Esophagus muscularis mucosa (tissue), 4 donors: ENCODE data around the gene TMEM260. TPM values are rescaled to one million over a fixed set of nuclear protein-coding genes. Genes with fewer than 3 reads are reported as not detected.

Experiments used
- DNase-seq: peaks from one replicate; pipeline ENCODE4 v3.0.0-alpha.2; 2017; ENCODE audit errors: extremely low spot score
- H3K27ac ChIP-seq, 4 donors: fragments of 200-600 bp; sonication (generic); replicated peaks in 1 of 4; 1 replicate in 3 of 4; 2 replicates in 1 of 4; pipeline ENCODE4 v1.5.1; 2016 to 2019; ENCODE audit warnings: mild to moderate bottlenecking in 1 of 4
- H3K27me3 ChIP-seq, 4 donors: fragments of 200-600 bp; sonication (generic); one replicate each; pipeline versions ENCODE4 v1.5.1 to v1.6.0; 2016 to 2019
- H3K36me3 ChIP-seq, 4 donors: fragments of 200-600 bp; sonication (generic); one replicate each; pipeline ENCODE4 v1.5.1; 2016 to 2019
- H3K4me1 ChIP-seq, 4 donors: fragments of 200-600 bp; sonication (generic); one replicate each; pipeline ENCODE4 v1.5.1; 2016 to 2019
- H3K4me3 ChIP-seq, 4 donors: fragments of 200-600 bp; sonication (generic); 1 replicate in 2 of 4; 2 replicates in 2 of 4; pipeline ENCODE4 v1.5.1; 2016 to 2019; ENCODE audit warnings: mild to moderate bottlenecking in 4 of 4, moderate library complexity in 1 of 4
- H3K9me3 ChIP-seq, 4 donors: fragments of 200-600 bp; sonication (generic); 1 replicate in 3 of 4; 2 replicates in 1 of 4; pipeline ENCODE4 v1.5.1; 2016 to 2019
- EP300 ChIP-seq: sonication (generic); formaldehyde crosslinking; IDR thresholded peaks from one replicate; pipeline ENCODE4 v1.6.1; 2017; ENCODE audit warnings: antibody characterized with exemption
- POLR2A ChIP-seq: fragments of 450-650 bp; IDR thresholded peaks from one replicate; pipeline ENCODE4 v1.6.1; 2017; ENCODE audit warnings: antibody characterized with exemption, moderate library complexity, mild to moderate bottlenecking, low read depth
- POLR2AphosphoS5 ChIP-seq, 2 donors: sonication (generic); formaldehyde crosslinking; IDR thresholded peaks; one replicate each; pipeline ENCODE4 v1.6.1; 2017; ENCODE audit warnings: antibody characterized with exemption in 2 of 2
- WGBS: methylation state at CpG from one replicate; pipeline ENCODE4 v1.1.5; 2018; 5-methylcytosine and 5-hydroxymethylcytosine counted together
- intact Hi-C: fragments of 100-400 bp; cut with DNase I; formaldehyde crosslinking; loops from one replicate; pipeline ENCODE4 v1.15.1; 2023
- total RNA-seq, 4 donors: library from RNA; depleted of rRNA; stranded (reverse); fragments of >200 nt; gene quantifications; one replicate each; pipeline versions ENCODE4 v1.1.0 to v1.2.1, GENCODE V29; 2016
- TF ChIP-seq, protein P1 (sequence below), 3 experiments: fragments of 200-600 bp in 2 of 3; fragments of 450-650 bp in 1 of 3; sonication (generic) in 2 of 3; IDR thresholded peaks; one replicate each; pipeline ENCODE4 v1.5.1; 2017 to 2019; ENCODE audit warnings: antibody characterized with exemption in 3 of 3, mild to moderate bottlenecking in 2 of 3, moderate library complexity in 1 of 3

The TMEM260 gene
- total RNA-seq, 4 donors from 2014 or later: 5.8 to 15.5 (median 11.7) TPM

DNA sequence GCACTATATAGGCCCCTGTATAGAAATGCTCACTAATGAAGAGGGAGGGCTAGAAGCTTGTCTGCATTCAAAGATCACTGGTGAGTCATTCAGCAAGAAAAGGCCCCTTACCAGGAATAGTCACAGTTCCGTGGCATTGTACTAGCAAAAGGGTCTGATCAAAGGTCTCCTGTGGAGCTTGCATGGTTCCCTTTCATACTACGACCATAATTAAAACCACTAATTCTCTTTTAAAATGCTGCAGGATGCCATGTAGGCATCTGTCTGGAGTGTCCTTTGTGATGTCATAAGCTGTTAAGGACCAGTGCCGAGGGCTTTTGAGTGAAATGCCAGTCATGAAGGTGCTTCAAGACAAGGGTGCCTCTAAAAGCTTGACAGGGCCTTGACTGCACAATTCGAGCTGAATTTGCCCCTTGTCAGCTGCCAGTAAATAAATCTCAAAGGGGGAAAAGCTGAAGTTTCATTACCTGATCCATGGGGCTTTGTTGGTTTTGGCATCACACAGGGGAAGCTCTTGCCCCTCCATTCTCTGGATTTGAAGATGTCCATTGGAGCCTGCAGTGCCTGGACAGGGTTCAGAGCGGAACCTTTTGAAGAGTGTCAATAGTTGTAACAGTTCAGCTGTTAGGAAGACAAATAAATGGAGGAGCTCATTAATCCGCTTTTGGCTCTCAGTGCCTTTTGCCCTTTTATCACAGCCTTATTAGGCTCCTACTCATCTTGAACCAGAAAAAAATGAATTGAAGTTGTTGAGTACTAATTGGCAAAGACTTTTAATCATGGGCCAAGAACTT is 69.1 kb downstream of the TMEM260 start:
- intact Hi-C loops: no loop called here
- 78% methylated on average over 6 of the region's 6 CpGs for WGBS

DNA sequence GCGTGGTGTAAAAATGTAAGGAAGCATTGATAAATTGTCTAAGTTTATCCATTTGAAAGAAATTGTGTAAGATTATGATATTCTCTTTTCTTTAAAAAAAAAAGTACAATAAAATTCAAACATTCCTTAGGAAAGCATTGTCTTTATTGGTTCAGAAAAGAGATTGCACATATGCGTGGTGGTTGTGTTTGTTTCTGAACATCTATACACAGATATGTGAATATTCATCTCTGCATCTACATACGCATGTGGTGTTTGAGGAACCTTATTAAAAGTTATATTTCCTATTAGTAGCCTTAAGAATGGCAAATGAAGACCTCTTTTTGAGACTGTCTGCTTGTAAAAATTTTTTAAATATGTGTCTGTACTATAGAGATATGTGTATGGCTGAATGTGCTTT is 69.8 kb downstream of the TMEM260 start:
- no peaks in the 10 kb centered on the region for H3K9me3 ChIP-seq
- H3K27me3 ChIP-seq: no peaks in the 10 kb centered on the region
- no peak overlapping the region for H3K4me3 ChIP-seq
- DNase-seq: no peak
- WGBS: 96% methylated on average over 3 of the region's 3 CpGs
- intact Hi-C loops: no loop called here
- peaks cover 3 to 15% (median 8%) of the 10 kb centered on the region in 4 donors for H3K36me3 ChIP-seq
- H3K4me1 ChIP-seq: no peaks in the 10 kb centered on the region
- H3K27ac ChIP-seq: no peak overlapping the region
- no peak for TF ChIP-seq POLR2A
- no peak for TF ChIP-seq POLR2AphosphoS5 (IDR thresholded peaks at IDR 0.05)
- TF ChIP-seq, protein P1, sequence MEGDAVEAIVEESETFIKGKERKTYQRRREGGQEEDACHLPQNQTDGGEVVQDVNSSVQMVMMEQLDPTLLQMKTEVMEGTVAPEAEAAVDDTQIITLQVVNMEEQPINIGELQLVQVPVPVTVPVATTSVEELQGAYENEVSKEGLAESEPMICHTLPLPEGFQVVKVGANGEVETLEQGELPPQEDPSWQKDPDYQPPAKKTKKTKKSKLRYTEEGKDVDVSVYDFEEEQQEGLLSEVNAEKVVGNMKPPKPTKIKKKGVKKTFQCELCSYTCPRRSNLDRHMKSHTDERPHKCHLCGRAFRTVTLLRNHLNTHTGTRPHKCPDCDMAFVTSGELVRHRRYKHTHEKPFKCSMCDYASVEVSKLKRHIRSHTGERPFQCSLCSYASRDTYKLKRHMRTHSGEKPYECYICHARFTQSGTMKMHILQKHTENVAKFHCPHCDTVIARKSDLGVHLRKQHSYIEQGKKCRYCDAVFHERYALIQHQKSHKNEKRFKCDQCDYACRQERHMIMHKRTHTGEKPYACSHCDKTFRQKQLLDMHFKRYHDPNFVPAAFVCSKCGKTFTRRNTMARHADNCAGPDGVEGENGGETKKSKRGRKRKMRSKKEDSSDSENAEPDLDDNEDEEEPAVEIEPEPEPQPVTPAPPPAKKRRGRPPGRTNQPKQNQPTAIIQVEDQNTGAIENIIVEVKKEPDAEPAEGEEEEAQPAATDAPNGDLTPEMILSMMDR (IDR thresholded peaks at IDR 0.05): no peak
- TF ChIP-seq EP300: no peak

More for the DNA sequence above, 69.1 kb downstream of the TMEM260 start:
- Histone ChIP-seq H3K27ac (no peak overlapping the region), H3K36me3 (peaks cover 3 to 15% (median 8%) of the 10 kb centered on the region in 4 donors), H3K4me3 (no peak overlapping the region), H3K27me3 (no peaks in the 10 kb centered on the region), H3K4me1 (no peaks in the 10 kb centered on the region), H3K9me3 (no peaks in the 10 kb centered on the region)
- no peak for DNase-seq
- TF ChIP-seq POLR2A (no peak), EP300 (no peak), POLR2AphosphoS5 (IDR thresholded peaks at IDR 0.05) (no peak)
- TF ChIP-seq, protein P1 (IDR thresholded peaks at IDR 0.05): no peak

DNA sequence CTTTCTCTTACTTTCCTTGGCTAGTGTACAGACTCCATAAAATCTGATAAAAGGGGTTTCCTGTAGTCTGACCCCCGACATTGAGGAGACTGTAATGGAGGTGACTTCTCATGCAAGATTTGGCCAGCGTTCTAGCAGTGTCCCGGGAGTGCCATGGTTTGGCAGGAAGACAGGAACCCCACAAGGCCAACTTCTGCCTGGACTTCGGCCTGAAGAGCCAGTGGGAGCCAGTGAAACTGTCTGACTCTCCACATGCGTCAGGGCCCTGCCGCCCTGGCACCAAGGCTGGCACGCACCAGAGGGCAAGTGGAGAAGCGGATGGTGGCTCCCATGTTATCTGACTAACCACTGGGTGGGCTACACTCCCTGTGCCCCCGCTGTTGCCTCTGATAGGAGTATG is 70.5 kb downstream of the TMEM260 start:
- no peak for DNase-seq
- 88% methylated on average over 9 of the region's 9 CpGs for WGBS
- H3K27me3 ChIP-seq: no peaks in the 10 kb centered on the region
- H3K4me3 ChIP-seq: no peak overlapping the region
- H3K4me1 ChIP-seq: no peaks in the 10 kb centered on the region
- peaks cover 3 to 15% (median 8%) of the 10 kb centered on the region in 4 donors for H3K36me3 ChIP-seq
- H3K9me3 ChIP-seq: no peaks in the 10 kb centered on the region
- intact Hi-C loops: no loop called here
- no peak overlapping the region for H3K27ac ChIP-seq
- TF ChIP-seq POLR2A: no peak
- TF ChIP-seq, protein P1 (IDR thresholded peaks at IDR 0.05): no peak
- TF ChIP-seq EP300: no peak
- TF ChIP-seq POLR2AphosphoS5 (IDR thresholded peaks at IDR 0.05): no peak

DNA sequence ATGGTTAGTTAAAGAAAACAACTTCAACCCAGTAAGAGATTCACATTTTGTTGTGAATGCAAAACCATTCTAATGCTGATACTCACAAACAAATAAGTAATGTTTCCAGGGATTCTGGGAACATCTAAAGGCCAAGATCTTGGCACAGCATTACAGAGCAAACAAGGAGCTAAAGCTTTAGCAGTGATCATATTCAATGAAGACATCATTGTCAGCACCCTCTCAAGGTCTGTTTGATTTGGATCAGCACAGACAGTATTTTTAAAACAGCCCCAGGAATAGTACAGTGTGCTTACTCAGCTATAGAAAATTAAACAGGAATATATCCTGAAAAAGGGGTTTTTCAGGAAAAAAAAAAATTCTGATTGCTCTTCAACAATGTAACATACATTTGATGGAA is 71.4 kb downstream of the TMEM260 start:
- Histone ChIP-seq H3K4me3 (no peak overlapping the region), H3K27ac (no peak overlapping the region), H3K27me3 (no peaks in the 10 kb centered on the region), H3K4me1 (no peaks in the 10 kb centered on the region), H3K9me3 (no peaks in the 10 kb centered on the region), H3K36me3 (peaks cover 3 to 15% (median 8%) of the 10 kb centered on the region in 4 donors)
- DNase-seq: no peak
- intact Hi-C loops: no loop called here
- no peak for TF ChIP-seq POLR2AphosphoS5 (IDR thresholded peaks at IDR 0.05)
- no peak for TF ChIP-seq POLR2A
- no peak for TF ChIP-seq EP300
- TF ChIP-seq, protein P1 (IDR thresholded peaks at IDR 0.05): no peak

DNA sequence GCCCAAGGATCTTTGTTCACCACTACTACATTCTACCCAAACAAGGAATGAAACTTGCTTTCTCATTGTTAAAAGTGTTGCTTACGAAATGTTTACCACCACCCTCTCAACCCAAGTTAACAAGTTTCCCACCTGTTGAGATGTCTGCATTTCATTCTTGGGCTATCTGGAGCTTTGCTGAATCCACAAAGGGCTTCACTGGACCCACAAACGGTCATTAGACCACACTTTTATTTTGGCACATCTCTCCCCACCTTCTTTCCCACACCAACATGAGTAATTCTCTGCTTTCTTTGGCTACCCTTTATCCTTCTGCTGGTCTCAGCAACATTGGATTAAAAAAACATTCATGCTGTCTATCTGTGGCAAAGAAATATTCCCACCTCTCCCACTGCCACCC is 78.0 kb downstream of the TMEM260 start:
- Histone ChIP-seq H3K9me3 (no peaks in the 10 kb centered on the region), H3K4me1 (no peaks in the 10 kb centered on the region), H3K36me3 (no peaks in the 10 kb centered on the region), H3K4me3 (no peak overlapping the region), H3K27ac (no peak overlapping the region), H3K27me3 (no peaks in the 10 kb centered on the region)
- intact Hi-C loops: no loop called here
- TF ChIP-seq EP300 (no peak), POLR2A (no peak), POLR2AphosphoS5 (IDR thresholded peaks at IDR 0.05) (no peak)
- TF ChIP-seq, protein P1 (IDR thresholded peaks at IDR 0.05): no peak
- WGBS: 74% methylated on average over 2 of the region's 2 CpGs
- no peak for DNase-seq
